Activated CD4-positive, alpha-beta T cell treated with anti-CD3 and anti-CD28 coated beads, Interleukin-2, amount 50 U/mL, for 24 hours (primary cell): Measurements from ENCODE around the gene ARRDC5.
"Not testable (repeated sequence)": the region's sequence is repeated elsewhere in the genome, so short reads cannot be mapped to it uniquely, and the experiment has no call there.

Experiments
- DNase-seq, 2 donors: peaks; one replicate each; pipeline ENCODE4 v3.0.0-alpha.2; 2020; ENCODE audit warnings: low read depth in 1 of 2, low spot score in 1 of 2

Gene ARRDC5

DNA sequence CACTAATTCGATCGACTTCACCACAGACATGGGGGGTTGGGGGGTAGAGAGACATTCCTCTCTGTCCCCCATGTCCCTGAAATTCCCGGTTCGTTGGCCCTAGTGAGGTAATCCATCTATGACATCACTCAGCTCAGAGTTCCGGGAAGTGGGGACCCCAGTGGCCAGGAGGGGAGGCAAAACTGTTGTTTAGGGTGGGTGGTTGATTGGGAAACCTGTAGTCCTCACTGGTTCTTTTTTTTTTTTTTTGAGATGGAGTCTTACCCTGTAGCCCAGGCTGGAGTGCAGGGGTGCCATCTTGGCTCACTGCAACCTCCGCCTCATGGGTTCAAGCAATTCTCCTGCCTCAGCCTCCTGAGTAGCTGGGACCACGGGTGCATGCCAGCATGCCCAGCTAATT, at the start of gene ARRDC5:
TSS of gene ARRDC5 (minus strand) at position 101 of the 400 bp plus-strand sequence. CDS start at position 30, 71 bp downstream.
- DNase-seq = no peak

DNA sequence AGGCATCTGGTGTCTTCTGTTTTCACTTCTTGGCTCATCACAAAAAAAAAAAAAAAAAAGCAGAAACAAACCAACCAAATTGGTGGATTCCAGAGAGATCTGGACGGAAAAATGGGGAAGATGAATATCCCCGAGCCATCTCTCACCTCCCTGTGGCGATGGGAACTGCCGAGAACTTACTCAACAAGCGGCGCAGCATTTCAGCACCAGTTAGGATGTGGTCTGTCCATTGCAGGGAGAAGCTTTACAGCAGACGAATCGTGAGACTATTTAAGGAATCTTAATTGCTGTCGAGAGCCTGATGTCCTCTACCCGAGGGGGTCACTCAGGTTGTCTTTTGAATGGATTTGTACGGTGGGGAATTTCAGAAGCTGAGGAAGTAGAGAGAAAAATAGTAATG, 49.0 kb upstream of the ARRDC5 start:
- DNase-seq = no peak

DNA sequence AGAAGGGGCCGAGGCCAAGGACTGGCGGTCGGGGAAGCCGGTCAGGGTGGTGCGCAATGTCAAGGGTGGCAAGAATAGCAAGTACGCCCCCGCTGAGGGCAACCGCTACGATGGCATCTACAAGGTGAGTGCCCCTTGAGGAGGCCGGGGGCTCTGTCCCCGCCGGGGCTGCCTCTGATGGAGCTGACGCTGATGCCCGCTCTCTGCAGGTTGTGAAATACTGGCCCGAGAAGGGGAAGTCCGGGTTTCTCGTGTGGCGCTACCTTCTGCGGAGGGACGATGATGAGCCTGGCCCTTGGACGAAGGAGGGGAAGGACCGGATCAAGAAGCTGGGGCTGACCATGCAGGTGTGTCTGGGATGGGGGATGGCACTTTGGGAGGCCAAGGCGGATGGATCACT, 48.0 kb upstream of the ARRDC5 start:
- not testable (repeated sequence) for DNase-seq

DNA sequence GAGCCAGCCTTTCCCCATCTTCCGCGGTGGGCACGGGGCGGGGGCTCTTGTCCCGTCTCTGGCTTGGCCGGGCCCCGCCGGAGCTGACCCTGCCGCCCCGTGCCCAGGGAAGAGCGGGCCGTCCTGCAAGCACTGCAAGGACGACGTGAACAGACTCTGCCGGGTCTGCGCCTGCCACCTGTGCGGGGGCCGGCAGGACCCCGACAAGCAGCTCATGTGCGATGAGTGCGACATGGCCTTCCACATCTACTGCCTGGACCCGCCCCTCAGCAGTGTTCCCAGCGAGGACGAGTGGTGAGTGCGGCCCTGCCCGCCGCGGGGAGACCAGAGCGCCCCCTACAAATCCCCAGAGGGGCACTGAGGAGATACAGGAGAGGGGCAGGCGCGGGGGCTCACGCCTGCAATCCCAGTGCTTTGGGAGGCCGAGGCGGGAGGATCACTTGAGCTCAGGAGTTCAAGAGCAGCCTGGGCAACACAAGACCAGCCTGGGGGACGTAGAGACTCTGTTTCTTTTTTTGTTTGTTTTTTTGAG, 39.0 kb upstream of the ARRDC5 start:
- not testable (repeated sequence) for DNase-seq

DNA sequence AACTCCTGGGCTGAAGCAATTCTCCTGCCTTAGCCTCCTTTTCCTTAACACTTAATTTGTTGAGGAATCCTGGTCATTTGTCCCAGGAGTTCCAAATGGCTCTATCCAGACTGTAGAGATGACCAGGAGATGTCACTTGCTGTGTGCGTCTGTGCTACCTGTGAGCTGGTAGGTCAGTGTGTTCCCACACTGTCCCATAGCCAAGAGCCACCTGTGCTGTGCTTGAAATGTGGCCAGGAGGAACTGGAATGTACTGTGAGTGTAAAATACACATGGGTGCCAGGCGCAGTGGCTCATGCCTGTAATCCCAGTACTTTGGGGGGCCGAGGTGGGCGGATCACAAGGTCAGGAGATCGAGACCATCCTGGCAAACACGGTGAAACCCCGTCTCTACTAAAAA, 36.8 kb upstream of the ARRDC5 start:
- no peak for DNase-seq

DNA sequence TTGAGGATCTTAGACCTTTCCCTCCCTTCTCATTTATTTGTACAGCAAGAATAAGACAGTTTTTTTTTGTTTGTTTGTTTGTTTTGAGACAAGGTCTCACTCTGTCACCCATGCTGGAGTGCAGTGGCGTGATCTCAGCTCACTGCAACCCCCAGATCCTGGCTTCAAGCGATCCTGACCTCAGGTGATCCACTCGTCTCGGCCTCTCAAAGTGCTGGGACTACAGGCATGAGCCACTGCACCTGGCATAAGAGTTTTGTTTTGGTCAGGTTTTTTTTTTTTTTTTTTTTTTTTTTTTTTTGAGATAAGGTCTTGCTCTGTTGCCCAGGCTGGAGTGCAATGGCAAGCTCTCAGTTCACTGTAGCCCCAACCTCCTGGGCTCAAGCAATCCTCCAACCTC, 35.8 kb upstream of the ARRDC5 start:
- DNase-seq = not testable (repeated sequence)

DNA sequence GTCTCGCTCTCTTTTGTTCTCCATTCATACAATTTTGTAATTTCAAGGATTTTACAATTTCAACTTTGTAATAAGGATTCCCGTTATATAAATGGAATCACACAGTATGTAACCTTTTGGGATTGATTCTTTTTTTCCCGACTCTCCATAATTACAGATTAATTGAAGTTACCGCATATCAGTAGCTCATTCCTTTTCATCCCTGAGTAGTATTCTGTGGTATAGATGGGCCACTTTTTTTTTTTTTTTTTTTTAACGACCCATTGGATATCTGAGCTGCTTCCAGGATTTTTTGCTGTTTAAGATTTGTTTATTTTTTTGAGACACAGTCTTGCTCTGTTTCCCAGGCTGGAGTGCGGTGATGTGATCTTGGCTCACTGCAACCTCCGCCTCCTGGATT, 34.4 kb upstream of the ARRDC5 start:
- no peak for DNase-seq

DNA sequence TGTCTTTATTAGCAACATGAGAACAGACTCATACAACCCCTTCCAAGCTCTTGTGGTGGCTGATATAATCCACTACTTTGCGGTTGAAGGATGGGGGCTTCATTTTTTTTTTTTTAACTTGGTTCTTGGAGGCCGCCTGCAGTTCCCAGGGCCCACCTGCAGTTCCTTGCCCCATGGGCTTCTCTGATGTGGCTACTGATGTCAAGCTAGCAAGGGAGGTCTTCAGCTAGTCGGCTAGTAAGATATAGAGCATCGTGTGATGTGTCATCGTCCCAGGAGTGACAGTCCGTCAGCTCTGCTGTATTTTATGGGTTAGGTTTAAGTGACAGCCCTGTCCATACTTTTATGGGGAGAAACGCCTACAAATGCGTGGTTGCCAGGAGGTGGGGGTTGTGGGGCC, 32.7 kb upstream of the ARRDC5 start:
- no peak for DNase-seq

DNA sequence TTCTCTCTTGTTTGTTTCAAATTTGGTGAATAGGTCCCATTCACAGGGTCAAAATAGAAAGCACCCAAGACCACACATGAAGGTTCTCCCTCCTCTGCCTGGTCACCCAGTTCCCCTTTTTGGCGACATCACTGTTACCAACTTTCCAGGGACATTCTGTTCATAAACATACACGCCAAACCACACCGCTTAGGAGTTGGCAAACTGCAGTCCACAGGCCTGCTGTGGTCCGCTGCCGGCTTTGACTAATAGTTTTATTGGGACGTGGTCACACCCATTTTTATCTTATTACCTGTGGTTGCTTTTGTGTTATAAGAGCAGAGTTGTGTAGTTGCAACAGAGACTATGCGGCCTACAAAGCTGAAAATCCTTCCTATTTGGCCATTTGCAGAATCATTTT, 30.8 kb upstream of the ARRDC5 start:
- DNase-seq = no peak

DNA sequence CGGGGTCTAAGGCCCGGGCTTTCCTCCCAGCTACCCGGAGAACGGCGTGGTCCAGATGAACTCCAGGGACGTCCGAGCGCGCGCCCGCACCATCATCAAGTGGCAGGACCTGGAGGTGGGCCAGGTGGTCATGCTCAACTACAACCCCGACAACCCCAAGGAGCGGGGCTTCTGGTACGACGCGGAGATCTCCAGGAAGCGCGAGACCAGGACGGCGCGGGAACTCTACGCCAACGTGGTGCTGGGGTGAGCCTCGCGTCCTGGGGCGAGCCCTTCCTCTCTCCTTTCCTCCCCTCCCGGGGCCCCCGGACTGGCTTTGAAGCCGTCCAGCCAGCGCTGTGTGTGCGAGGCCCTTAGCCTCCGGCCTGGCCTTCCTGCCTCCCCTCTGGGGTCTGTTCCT, 30.0 kb upstream of the ARRDC5 start:
- no peak for DNase-seq

DNA sequence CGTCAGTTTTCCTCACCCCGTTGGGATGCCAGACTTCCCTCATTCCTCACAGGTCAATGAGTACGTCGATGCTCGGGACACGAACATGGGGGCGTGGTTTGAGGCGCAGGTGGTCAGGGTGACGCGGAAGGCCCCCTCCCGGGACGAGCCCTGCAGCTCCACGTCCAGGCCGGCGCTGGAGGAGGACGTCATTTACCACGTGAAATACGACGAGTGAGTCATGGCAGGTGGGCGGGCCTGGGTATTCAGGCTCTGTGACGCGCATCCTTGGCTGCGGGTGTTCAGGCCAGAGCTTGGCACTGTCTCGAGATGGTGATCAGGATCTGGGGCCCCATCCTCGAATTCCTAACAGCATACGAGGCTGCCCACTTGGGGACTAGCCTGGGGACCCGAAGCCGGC, 28.0 kb upstream of the ARRDC5 start:
- no peak for DNase-seq

DNA sequence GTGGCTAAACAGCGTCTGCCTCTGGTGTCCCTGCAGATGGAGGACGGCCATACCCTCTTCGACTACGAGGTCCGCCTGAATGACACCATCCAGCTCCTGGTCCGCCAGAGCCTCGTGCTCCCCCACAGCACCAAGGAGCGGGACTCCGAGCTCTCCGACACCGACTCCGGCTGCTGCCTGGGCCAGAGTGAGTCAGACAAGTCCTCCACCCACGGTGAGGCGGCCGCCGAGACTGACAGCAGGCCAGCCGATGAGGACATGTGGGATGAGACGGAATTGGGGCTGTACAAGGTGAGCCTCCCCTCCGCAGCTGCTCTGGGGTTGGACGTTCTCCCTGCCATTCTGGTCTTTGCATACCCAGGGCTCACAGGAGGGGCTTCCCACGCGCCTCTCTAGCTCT, 26.5 kb upstream of the ARRDC5 start:
- no peak for DNase-seq

DNA sequence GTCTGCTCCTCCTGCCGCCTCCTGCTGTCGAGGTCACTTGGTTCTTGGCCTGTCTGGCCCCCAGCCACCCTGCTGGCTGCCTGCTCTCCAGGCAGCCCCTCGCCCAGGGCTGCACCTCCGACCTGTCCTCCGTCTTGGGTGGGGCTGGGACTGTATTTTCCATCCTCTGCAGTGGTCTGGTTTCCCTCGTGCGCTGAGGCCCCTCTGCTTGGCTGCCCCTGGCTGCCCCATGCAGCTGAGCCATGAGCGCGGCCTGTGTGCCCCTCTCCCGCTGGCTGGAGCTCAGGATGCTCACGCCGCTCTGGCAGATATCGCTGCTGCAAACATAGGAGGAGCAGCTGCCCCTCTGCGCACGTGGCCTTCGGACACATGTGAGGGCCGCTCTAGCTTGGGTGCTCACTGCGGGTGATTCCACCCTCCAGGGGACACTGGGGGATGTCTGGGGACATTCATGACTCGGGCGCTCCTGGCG, 20.6 kb upstream of the ARRDC5 start:
- DNase-seq = no peak

DNA sequence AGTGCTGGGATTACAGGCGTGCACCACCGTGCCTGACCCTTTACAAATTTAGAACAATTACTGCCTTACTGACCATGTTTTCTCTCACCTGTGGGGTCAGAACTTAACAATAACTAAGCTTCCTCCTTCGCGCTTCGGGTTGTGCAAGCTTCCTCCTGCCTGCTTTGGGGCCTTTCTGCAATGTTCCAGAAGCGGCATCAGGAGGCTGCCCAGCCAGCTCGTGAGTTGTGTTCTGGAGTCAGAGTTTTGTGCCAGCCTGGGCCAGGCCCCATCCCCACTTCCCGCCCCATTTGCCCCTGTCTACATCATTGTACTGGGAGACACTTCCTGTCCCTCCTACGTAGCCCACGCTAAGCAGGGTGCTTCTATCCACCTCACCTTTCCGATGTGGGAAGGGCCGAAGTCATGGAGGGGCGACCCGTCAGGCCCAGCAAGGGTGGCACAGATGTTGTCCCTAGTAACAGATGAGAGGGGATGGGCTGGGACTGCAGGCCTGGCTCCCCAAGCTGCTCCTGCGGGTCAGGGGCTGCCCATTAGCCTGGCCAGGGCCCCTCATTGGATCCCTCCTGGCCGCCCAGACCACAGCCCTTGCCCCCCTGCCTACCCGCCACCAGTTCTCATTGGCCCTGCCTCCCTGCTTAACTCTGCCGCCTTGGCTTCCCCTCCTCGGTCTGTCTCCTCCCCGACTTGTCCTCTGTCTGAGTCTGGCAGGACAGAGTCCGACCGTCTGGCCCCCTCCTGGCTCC, 20.0 kb upstream of the ARRDC5 start:
- no peak for DNase-seq

DNA sequence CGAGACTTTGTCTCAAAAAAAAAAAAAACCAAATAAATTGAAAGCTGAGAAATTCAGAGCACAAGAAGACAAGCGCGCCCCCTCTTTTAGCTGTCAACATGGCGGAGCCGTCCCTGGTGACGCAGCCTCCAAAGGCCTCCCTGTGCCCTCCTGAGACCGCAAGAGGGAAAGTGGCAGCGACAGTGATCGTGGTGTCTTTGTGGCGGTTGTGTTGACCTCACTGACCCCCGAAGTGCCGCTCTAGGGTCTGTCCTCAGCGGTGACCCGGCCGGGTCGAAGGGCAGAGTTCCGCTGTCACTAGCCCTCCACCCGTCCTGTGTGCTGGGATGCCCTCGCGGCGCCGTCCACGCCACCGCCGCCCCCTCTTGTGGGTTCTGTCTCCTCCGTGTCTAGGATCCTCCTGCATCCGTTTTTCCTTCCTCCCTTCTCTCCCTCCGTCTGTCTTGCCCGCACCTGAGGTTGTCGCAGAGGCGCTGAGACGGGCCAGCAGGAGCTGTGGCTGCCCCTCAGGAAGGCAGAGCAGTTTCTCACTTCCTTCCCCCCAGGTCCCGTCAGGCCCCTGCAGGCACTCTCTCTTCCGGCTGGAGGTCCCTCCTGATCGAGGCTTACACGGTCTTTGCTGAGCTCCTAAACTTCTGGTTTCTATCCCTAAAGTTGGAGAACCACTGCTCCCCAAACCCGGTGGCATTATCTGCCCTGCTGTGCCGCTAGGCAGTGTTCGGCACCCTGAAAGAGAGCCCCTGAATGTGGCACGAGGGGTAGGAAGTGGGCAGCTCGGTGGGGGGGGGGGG, 13.8 kb upstream of the ARRDC5 start:
- DNase-seq = no peak

DNA sequence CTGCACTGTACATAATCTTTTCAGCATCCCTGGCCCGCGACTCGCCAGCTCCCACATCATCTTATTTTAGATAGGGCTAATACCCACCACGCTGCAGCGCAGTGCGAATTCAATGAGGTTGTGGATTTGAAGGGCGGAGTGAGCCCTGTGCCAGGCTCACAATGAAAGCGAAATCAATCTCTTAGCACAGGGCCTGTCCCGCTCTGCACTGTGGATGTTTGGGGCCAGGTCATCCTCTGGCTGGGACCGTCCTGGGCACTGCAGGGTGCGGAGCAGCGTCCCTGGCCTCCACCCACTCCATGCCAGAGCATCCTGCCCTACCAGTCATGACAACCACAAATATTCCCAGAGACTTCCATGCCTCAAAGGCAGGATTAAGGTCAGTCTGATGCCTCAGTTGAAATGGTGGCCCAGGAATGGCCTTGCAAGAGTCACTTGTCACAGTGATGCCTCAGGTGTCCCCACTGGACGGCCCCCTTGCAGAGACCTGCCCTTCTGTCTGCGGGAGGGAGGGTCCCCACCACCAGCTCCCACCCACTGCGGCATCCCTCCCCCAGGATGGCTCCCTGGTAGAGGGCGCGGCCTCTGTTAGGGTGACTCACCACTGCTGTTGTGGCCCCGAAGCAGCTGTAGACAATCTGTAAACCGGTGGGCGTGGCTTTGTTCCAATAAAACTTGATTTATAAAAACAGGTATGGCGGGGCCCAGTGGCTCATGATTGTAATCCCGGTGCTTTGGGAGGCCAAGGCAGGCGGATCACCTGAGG, 12.2 kb upstream of the ARRDC5 start:
- DNase-seq = peak; percentile 34 to 72

DNA sequence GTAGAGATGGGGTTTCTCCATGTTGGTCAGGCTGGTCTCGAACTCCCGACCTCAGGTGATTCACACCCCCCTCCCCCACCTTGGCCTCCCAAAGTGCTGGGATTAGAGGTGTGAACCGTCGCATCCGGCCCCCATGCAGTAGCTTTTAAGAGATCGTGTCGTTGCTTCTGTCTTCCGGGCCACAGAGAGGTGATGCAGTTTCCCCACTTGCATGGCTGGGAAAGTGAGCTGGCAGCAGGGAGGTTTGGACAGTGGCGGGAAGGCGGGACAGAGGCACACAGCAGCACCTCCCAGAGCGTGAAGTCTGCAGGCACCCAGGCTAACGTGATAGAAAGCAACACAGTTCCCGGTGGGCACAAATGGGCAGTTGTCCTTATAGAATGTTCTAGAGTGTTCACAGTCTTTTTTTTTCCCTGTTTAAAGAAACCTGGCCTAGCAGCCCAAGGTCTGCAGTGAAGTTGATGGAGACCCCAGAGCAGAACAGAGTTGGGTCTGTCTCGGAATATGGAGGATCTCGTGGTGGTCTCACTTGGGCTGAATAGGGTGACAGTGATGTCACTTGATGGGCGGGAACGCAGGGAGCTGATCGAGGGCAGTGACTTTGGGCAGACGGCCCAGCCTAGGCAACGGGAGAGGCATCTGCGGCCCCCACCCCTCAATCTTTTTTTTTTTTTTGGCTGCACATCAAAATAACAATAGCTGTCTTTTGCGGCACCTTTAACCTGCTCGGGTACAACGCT, 11.5 kb upstream of the ARRDC5 start:
- no peak for DNase-seq

DNA sequence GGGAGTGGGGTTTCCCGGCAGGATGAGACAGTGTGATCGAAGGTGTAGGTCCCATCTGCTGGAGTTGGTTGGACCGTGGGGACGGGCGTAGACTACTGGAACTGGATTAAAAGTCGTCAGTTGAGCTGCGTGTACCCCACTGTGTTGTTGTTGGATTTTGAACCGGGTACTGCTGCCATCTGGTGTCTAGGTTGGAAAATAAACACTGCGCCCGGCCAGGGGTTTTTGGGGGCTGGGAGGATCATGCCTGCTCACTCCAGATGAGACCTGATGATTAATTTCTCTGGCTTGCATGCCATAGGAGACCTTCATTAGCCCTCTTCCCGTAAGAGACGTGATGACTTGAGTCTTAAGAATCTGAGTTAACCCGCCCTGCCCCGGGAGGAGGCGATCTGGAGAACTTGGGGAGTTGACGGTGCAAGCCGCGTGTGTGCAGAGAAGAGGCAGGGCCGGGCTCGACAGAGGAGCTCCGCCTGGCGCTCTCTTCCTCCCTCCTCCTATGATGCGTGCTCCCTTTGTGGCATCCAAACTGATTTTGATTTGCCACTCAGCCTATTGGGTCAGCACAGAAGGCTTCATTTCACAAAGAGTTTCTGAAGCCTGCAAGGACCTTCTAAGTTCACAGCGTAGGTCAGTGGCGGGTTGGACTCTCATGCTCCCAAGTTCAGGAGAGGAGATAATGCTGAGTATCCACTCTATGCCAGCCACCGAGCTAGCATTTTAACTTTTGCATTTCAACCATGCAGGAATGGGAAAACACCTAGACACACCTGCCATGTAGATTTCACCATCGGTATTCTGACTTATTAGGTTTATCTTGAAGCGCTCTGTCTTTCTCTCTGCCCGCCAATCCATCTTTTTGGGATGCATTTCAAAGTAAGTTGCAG, 9.3 kb upstream of the ARRDC5 start:
- DNase-seq = peak; percentile 53 to 71

DNA sequence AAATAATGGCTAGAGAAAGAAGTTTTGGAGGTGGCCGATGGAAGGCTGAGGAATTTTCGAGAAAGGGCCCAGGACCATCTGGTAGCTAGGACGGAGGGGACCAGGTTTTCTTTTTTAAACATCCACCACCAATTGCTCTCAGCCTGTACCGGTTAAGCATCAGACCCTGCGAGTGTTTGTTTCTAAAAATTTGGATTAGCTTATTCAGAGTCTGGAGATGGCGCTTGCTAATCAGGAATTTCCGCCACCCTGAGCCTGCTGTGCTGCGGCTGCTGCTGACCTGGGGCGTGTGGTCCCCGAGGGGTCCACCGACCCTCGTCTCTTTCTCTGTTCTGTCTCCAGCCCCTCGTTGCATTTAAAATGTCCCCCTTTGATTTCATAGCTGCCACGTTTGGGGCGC, 8.6 kb upstream of the ARRDC5 start:
- DNase-seq = no peak
